Activated CD8-positive, alpha-beta T cell treated with anti-CD3 and anti-CD28 coated beads, Interleukin-2, amount 10 ng/mL, durations not matched to agents 7 days and 5 days (primary cell): ENCODE measurements around the gene PTGDR. TPM values are rescaled to one million over a fixed set of nuclear protein-coding genes. Genes with fewer than 3 reads are reported as not detected.

ENCODE experiments used
- ATAC-seq: fragments of 150-1000 bp; cut with Tn5 transposase; one replicate; pipeline ENCODE4 v1.10.0; 2021; ENCODE audit warnings: moderate library complexity
- CTCF ChIA-PET: fragments of 350-600 bp; sonication (Branson Sonifier 250); formaldehyde crosslinking; loops from one replicate; lab custom pipeline; 2021; ENCODE audit warnings: antibody characterized with exemption; lab: Charles Lee
- POLR2A ChIA-PET: fragments of 350-600 bp; sonication (Branson Sonifier 250); formaldehyde crosslinking; loops from one replicate; lab custom pipeline; 2021; ENCODE audit warnings: antibody characterized with exemption; lab: Charles Lee
- DNase-seq: peaks from one replicate; pipeline ENCODE4 v3.0.0-alpha.2; 2020
- H3K27ac Mint-ChIP-seq: one replicate; pipeline ENCODE4 v1.8.0; 2021; ENCODE audit warnings: mild to moderate bottlenecking, mixed read lengths
- H3K27me3 Mint-ChIP-seq: one replicate; pipeline ENCODE4 v1.8.0; 2021; ENCODE audit warnings: low read depth, mixed read lengths
- H3K36me3 Mint-ChIP-seq: one replicate; pipeline ENCODE4 v1.8.0; 2021; ENCODE audit warnings: low read depth, mixed read lengths
- H3K4me1 Mint-ChIP-seq: one replicate; pipeline ENCODE4 v1.8.0; 2021; ENCODE audit warnings: low read depth, mixed read lengths
- H3K4me3 Mint-ChIP-seq: one replicate; pipeline ENCODE4 v1.8.0; 2021; ENCODE audit warnings: mild to moderate bottlenecking, mixed read lengths
- H3K9me3 Mint-ChIP-seq: one replicate; pipeline ENCODE4 v1.8.0; 2022; ENCODE audit warnings: mixed read lengths; ENCODE audit not compliant: insufficient read depth
- total RNA-seq, 2 experiments: library from RNA; stranded (reverse); gene quantifications; one replicate each; pipeline ENCODE4 v1.2.3, GENCODE V29; 2021

The PTGDR gene
- total RNA-seq, 2 experiments from 2014 or later: 0.68 to 1.0 TPM

GRCh38 chr14:52286661-52287649, 19.5 kb downstream of the PTGDR start:
- ChIA-PET CTCF (interaction anchor here (1.3 kb wide), 1 partner anchor 13 kb away, joined by 6 read pairs; no protein-coding TSS in a partner anchor), POLR2A (interaction anchor here (1.4 kb wide), 1 partner anchor 65 kb away, joined by 3 read pairs; no protein-coding TSS in a partner anchor)
- H3K4me3 Mint-ChIP-seq: peak overlapping the region; percentile 41
- peaks cover 23% of the 10 kb centered on the region for H3K36me3 Mint-ChIP-seq
- H3K27me3 Mint-ChIP-seq: peaks cover 4% of the 10 kb centered on the region
- peak overlapping the region; percentile 77 for H3K27ac Mint-ChIP-seq
- peak; percentile 80 for ATAC-seq
- H3K4me1 Mint-ChIP-seq: peaks cover 46% of the 10 kb centered on the region
- peak; percentile 46 for DNase-seq
- H3K9me3 Mint-ChIP-seq: no peaks in the 10 kb centered on the region

GRCh38 chr14:52296378-52296777, 28.9 kb downstream of the PTGDR start:
- POLR2A ChIA-PET: no interaction called here
- no peak for ATAC-seq
- CTCF ChIA-PET: no interaction called here
- Mint-ChIP-seq H3K27me3 (no peaks in the 10 kb centered on the region), H3K4me1 (peaks cover 34% of the 10 kb centered on the region), H3K36me3 (peaks cover 21% of the 10 kb centered on the region), H3K27ac (no peak overlapping the region), H3K4me3 (no peak overlapping the region), H3K9me3 (no peaks in the 10 kb centered on the region)
- no peak for DNase-seq

DNA sequence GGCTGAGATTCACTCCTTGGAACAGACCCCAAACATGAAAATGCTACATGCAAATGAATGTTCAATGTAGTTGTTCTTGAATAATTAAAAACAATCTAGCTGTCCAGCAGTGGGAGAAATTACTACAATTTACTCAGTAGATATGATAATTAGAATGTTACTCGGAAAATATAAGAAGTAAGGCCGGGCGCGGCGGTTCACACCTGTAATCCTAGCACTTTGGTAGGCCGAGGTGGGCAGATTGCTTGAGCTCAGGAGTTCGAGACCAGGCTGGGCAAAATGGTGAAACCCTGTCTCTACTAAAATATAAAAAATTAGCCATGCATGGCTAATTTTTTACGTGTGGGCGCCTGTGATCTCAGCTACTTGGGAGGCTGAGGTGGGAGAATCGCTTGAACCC, 31.3 kb downstream of the PTGDR start:
- DNase-seq (no peak), ATAC-seq (no peak)
- no peak overlapping the region for H3K27ac Mint-ChIP-seq
- H3K36me3 Mint-ChIP-seq: peaks cover 37% of the 10 kb centered on the region
- POLR2A ChIA-PET: no interaction called here
- no peak overlapping the region for H3K4me3 Mint-ChIP-seq
- H3K9me3 Mint-ChIP-seq: no peaks in the 10 kb centered on the region
- H3K4me1 Mint-ChIP-seq: peaks cover 54% of the 10 kb centered on the region
- CTCF ChIA-PET: interaction anchor here (1.1 to 4.5 kb wide), 11 partner anchors 13 to 305 kb away, joined by 3 to 29 read pairs (median 6); partner anchors contain the start of gene PTGER2
- H3K27me3 Mint-ChIP-seq: no peaks in the 10 kb centered on the region

DNA sequence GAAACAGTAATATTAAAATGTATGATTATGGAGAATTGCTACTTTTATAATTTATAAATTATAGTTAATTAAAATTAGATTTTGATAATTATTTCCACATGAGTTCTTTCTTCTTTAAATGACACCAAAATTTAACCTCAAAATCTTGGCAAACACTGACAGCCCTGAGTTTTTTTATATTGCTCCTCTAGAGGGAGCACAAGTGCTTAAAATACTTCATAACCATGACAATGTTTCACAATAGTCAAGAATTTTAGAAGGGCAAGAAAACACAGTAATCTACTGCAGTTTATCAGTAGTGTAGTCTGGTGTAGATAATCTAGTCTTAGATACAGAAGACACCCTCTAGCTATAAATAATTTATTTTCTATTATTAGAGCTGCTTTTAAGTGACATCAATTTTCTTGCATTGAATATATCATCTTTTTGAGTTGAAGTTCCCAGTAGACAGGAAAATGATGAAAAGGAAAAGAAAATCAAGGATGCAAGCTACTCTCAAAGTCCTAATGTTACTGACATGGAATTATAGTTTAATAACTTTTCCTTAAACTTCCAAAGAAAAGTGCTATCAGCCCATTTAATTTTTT, 32.3 kb downstream of the PTGDR start:
- no peak for DNase-seq
- Mint-ChIP-seq H3K4me1 (peaks cover 60% of the 10 kb centered on the region), H3K9me3 (no peaks in the 10 kb centered on the region), H3K4me3 (no peak overlapping the region), H3K27ac (no peak overlapping the region), H3K27me3 (no peaks in the 10 kb centered on the region), H3K36me3 (peaks cover 44% of the 10 kb centered on the region)
- ATAC-seq: peak; percentile 73
- ChIA-PET POLR2A (interaction anchor here (2.7 kb wide), 1 partner anchor 14 kb away, joined by 7 read pairs; the partner anchor contains the start of gene PTGER2), CTCF (interaction anchor here (0.7 to 4.5 kb wide), 34 partner anchors 9 to 306 kb away, joined by 3 to 29 read pairs (median 5); partner anchors contain the start of gene PTGER2)

DNA sequence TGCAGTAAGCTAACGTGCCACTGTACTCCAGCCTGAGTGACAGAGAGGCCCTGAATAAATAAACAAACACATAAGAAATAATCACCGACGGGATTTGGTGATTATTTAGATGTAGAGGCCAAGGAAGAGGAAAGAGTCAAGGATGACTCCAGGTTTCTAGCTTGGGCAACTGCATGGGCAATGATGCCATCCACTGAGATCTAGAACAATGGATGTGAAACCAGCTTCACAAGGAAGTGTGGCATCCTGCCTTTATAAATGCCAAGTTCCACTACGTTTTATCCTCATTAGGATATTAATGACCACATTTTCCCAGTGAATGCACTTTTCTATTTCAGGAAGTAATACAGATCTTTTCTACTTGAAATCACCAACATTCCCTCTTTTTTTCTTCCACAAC, 35.7 kb downstream of the PTGDR start:
- Mint-ChIP-seq H3K9me3 (no peaks in the 10 kb centered on the region), H3K36me3 (peaks cover 56% of the 10 kb centered on the region), H3K4me3 (no peak overlapping the region), H3K27me3 (no peaks in the 10 kb centered on the region), H3K27ac (peak overlapping the region; percentile 54), H3K4me1 (peaks cover 69% of the 10 kb centered on the region)
- ChIA-PET POLR2A (no interaction called here), CTCF (interaction anchor here (1.1 to 1.3 kb wide), 2 partner anchors 49 to 166 kb away, joined by 3 to 5 read pairs; no protein-coding TSS in a partner anchor)
- DNase-seq (no peak), ATAC-seq (no peak)

- CTCF ChIA-PET: interaction anchor here (1.3 to 1.4 kb wide), 3 partner anchors 9 to 162 kb away, joined by 3 read pairs; no protein-coding TSS in a partner anchor
- H3K36me3 Mint-ChIP-seq: peaks cover 62% of the 10 kb centered on the region
- H3K27ac Mint-ChIP-seq: no peak overlapping the region
- peaks cover 68% of the 10 kb centered on the region for H3K4me1 Mint-ChIP-seq
- no peaks in the 10 kb centered on the region for H3K9me3 Mint-ChIP-seq
- DNase-seq: no peak
- no peak for ATAC-seq
- H3K4me3 Mint-ChIP-seq: no peak overlapping the region
- no peaks in the 10 kb centered on the region for H3K27me3 Mint-ChIP-seq
- POLR2A ChIA-PET: interaction anchor here (1.3 kb wide), 1 partner anchor 9 kb away, joined by 5 read pairs; no protein-coding TSS in a partner anchor
Measured at GRCh38 chr14:52304248-52304904, 36.9 kb downstream of the PTGDR start.

DNA sequence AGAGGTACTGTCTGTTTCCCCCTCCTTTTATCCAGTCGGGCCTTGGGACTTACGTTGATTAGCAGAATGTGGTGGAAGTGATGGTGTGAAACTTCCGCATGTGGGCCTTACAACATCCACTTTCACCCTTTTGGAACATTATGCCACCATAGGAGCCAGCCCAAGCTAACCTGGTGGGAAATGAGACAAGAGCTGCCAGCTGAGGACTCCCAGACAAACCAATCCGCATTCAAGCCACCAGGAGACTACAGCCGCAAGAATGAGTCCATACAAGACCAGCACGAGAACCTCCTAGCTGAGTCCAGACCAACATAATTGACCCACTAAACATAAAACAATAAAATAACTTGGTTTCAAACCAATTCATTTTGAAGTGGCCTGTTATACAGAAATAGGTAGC, 37.5 kb downstream of the PTGDR start:
- H3K4me1 Mint-ChIP-seq: peaks cover 70% of the 10 kb centered on the region
- H3K4me3 Mint-ChIP-seq: no peak overlapping the region
- no peak for ATAC-seq
- DNase-seq: peak; percentile 15
- no peaks in the 10 kb centered on the region for H3K27me3 Mint-ChIP-seq
- POLR2A ChIA-PET: interaction anchor here (0.8 to 1.5 kb wide), 3 partner anchors 8 to 49 kb away, joined by 3 to 5 read pairs (median 3); partner anchors contain the start of gene PTGER2
- no peak overlapping the region for H3K27ac Mint-ChIP-seq
- H3K36me3 Mint-ChIP-seq: peaks cover 68% of the 10 kb centered on the region
- no peaks in the 10 kb centered on the region for H3K9me3 Mint-ChIP-seq
- CTCF ChIA-PET: interaction anchor here (1.3 to 1.4 kb wide), 3 partner anchors 8 to 161 kb away, joined by 3 read pairs; no protein-coding TSS in a partner anchor

DNA sequence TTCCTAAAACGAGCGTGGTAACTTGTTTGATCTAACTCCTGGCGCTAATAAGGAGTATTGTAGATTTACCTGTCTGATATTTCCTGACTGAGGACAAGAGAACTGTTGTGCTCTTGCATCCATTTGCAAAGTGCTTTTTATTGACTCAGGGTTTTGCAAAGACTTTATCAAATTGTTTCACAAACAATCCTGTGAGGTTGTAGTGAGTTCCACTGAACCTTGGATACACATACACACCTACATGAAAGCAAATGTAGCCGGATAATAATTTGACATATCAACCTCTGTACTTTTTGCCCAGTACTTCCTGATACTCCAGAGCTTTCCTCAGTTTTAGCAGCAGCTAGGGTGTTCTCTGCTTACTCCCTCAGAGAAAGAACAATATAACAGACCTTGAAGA, 39.9 kb downstream of the PTGDR start:
- peak; percentile 0 for DNase-seq
- peaks cover 77% of the 10 kb centered on the region for H3K36me3 Mint-ChIP-seq
- no peak for ATAC-seq
- no peaks in the 10 kb centered on the region for H3K27me3 Mint-ChIP-seq
- POLR2A ChIA-PET: interaction anchor here (1.7 kb wide), 1 partner anchor 11 kb away, joined by 5 read pairs; no protein-coding TSS in a partner anchor
- no peak overlapping the region for H3K4me3 Mint-ChIP-seq
- H3K4me1 Mint-ChIP-seq: peaks cover 71% of the 10 kb centered on the region
- CTCF ChIA-PET: interaction anchor here (1.1 to 1.6 kb wide), 2 partner anchors 94 to 169 kb away, joined by 3 to 6 read pairs; no protein-coding TSS in a partner anchor
- peak overlapping the region; percentile 21 for H3K27ac Mint-ChIP-seq
- no peaks in the 10 kb centered on the region for H3K9me3 Mint-ChIP-seq

GRCh38 chr14:52307905-52308304, 40.4 kb downstream of the PTGDR start:
- H3K27ac Mint-ChIP-seq: no peak overlapping the region

DNA sequence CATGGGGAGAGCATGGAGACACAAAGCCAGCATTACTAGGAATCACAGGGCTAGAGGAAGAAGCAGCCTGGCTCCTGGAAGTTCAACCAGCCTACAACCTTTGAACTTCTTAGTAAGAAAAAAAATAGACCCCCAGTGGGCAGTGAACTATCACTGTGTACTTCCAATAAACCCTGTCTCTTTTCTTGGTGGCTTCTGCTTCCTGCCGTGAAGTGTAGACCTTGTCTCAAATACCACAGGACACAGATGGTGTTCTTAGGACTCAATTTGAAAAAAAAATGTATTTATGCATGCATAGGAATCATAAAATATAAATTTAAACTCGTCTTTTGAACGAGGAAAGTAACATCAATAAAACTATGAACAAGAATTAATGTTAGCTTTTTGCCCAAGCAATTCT, 43.0 kb downstream of the PTGDR start:
- DNase-seq: no peak
- CTCF ChIA-PET: interaction anchor here (1.0 to 2.7 kb wide), 4 partner anchors 9 to 90 kb away, joined by 3 to 13 read pairs (median 8); no protein-coding TSS in a partner anchor
- Mint-ChIP-seq H3K9me3 (no peaks in the 10 kb centered on the region), H3K36me3 (peaks cover 84% of the 10 kb centered on the region), H3K4me1 (peaks cover 61% of the 10 kb centered on the region), H3K27ac (peak overlapping the region; percentile 77), H3K4me3 (peak overlapping the region; percentile 97), H3K27me3 (no peaks in the 10 kb centered on the region)
- POLR2A ChIA-PET: no interaction called here
- no peak for ATAC-seq

More at GRCh38 chr14:52307905-52308304, 40.4 kb downstream of the PTGDR start:
- ATAC-seq: no peak
- POLR2A ChIA-PET: interaction anchor here (1.7 kb wide), 1 partner anchor 11 kb away, joined by 5 read pairs; no protein-coding TSS in a partner anchor
- CTCF ChIA-PET: interaction anchor here (1.6 to 2.7 kb wide), 2 partner anchors 7 to 93 kb away, joined by 6 to 10 read pairs; no protein-coding TSS in a partner anchor
- Mint-ChIP-seq H3K27me3 (no peaks in the 10 kb centered on the region), H3K9me3 (no peaks in the 10 kb centered on the region), H3K36me3 (peaks cover 77% of the 10 kb centered on the region), H3K4me3 (no peak overlapping the region), H3K4me1 (peaks cover 70% of the 10 kb centered on the region)
- no peak for DNase-seq
